Type B pancreatic cell (in vitro differentiated cells): ENCODE measurements around the gene KCNS3. TPM values are rescaled to one million over a fixed set of nuclear protein-coding genes. Genes with fewer than 3 reads are reported as not detected.

Source experiments
- DNase-seq: peaks from one replicate; pipeline ENCODE4 v3.0.0; 2021; ENCODE audit warnings: mixed read lengths; ENCODE audit not compliant: unreplicated experiment; ENCODE audit errors: extremely low spot score
- H3K27ac Mint-ChIP-seq: 2 replicates; pipeline ENCODE4 v1.8.0; 2021; ENCODE audit warnings: mild to moderate bottlenecking, mixed read lengths
- H3K27me3 Mint-ChIP-seq: 2 replicates; pipeline ENCODE4 v1.8.0; 2021; ENCODE audit warnings: mixed read lengths
- H3K36me3 Mint-ChIP-seq: 2 replicates; pipeline ENCODE4 v1.8.0; 2021; ENCODE audit warnings: mixed read lengths
- H3K4me1 Mint-ChIP-seq: one replicate; pipeline ENCODE4 v1.8.0; 2021; ENCODE audit warnings: mixed read lengths; ENCODE audit not compliant: unreplicated experiment
- H3K4me3 Mint-ChIP-seq: 2 replicates; pipeline ENCODE4 v1.8.0; 2021; ENCODE audit warnings: mild to moderate bottlenecking, mixed read lengths
- H3K9me3 Mint-ChIP-seq: 2 replicates; pipeline ENCODE4 v1.8.0; 2021; ENCODE audit warnings: mixed read lengths
- CTCF ChIP-seq: fragments of 200-600 bp; sonication (generic); conservative IDR thresholded peaks from 2 replicates; pipeline ENCODE4 v1.5.0; 2021; ENCODE audit warnings: antibody characterized with exemption, mild to moderate bottlenecking
- total RNA-seq: library from RNA; stranded (reverse); gene quantifications from 2 replicates; pipeline ENCODE4 v1.2.1, GENCODE V29; 2021; ENCODE audit warnings: low replicate concordance

The KCNS3 gene
- total RNA-seq, 1 donor from 2014 or later, result 5.3 TPM

- H3K27me3 Mint-ChIP-seq, result peaks cover 16% of the 10 kb centered on the region
- no peaks in the 10 kb centered on the region for H3K4me1 Mint-ChIP-seq
- H3K36me3 Mint-ChIP-seq, result no peaks in the 10 kb centered on the region
- no peak overlapping the region for H3K27ac Mint-ChIP-seq
- DNase-seq, result no peak
- TF ChIP-seq CTCF, result no peak
- no peaks in the 10 kb centered on the region for H3K9me3 Mint-ChIP-seq
- H3K4me3 Mint-ChIP-seq, result no peak overlapping the region
Observed at GRCh38 chr2:17912266-17912691, 33.8 kb downstream of the KCNS3 start.

GRCh38 chr2:17915099-17915498, 36.6 kb downstream of the KCNS3 start:
- H3K4me1 Mint-ChIP-seq, result peaks cover 8% of the 10 kb centered on the region
- H3K36me3 Mint-ChIP-seq, result no peaks in the 10 kb centered on the region
- H3K27me3 Mint-ChIP-seq, result peaks cover 16% of the 10 kb centered on the region
- H3K4me3 Mint-ChIP-seq, result no peak overlapping the region
- H3K9me3 Mint-ChIP-seq, result no peaks in the 10 kb centered on the region
- TF ChIP-seq CTCF, result no peak
- no peak overlapping the region for H3K27ac Mint-ChIP-seq
- DNase-seq, result no peak

GRCh38 chr2:17915811-17916518, 37.5 kb downstream of the KCNS3 start:
- no peaks in the 10 kb centered on the region for H3K9me3 Mint-ChIP-seq
- DNase-seq, result no peak
- TF ChIP-seq CTCF, result no peak
- peaks cover 14% of the 10 kb centered on the region for H3K27me3 Mint-ChIP-seq
- no peaks in the 10 kb centered on the region for H3K36me3 Mint-ChIP-seq
- H3K4me3 Mint-ChIP-seq, result no peak overlapping the region
- peaks cover 8% of the 10 kb centered on the region for H3K4me1 Mint-ChIP-seq
- no peak overlapping the region for H3K27ac Mint-ChIP-seq

- TF ChIP-seq CTCF, result no peak
- H3K36me3 Mint-ChIP-seq, result no peaks in the 10 kb centered on the region
- H3K4me3 Mint-ChIP-seq, result no peak overlapping the region
- no peak for DNase-seq
- H3K4me1 Mint-ChIP-seq, result peaks cover 8% of the 10 kb centered on the region
- no peaks in the 10 kb centered on the region for H3K9me3 Mint-ChIP-seq
- H3K27me3 Mint-ChIP-seq, result peaks cover 12% of the 10 kb centered on the region
- H3K27ac Mint-ChIP-seq, result no peak overlapping the region
Observed at GRCh38 chr2:17916584-17916983, 38.1 kb downstream of the KCNS3 start.

- Mint-ChIP-seq H3K27ac (no peak overlapping the region), H3K27me3 (peaks cover 6% of the 10 kb centered on the region), H3K4me3 (no peak overlapping the region), H3K9me3 (no peaks in the 10 kb centered on the region), H3K4me1 (peaks cover 8% of the 10 kb centered on the region), H3K36me3 (no peaks in the 10 kb centered on the region)
- no peak for DNase-seq
- TF ChIP-seq CTCF, result no peak
Observed at GRCh38 chr2:17918789-17919188, 40.3 kb downstream of the KCNS3 start.

- Mint-ChIP-seq H3K4me1 (no peaks in the 10 kb centered on the region), H3K27ac (no peak overlapping the region), H3K9me3 (no peaks in the 10 kb centered on the region), H3K27me3 (no peaks in the 10 kb centered on the region), H3K4me3 (no peak overlapping the region), H3K36me3 (no peaks in the 10 kb centered on the region)
- no peak for DNase-seq
- TF ChIP-seq CTCF, result no peak
Observed at GRCh38 chr2:17930773-17931172, 52.3 kb downstream of the KCNS3 start.
